ENCODE results near the gene CCNE1.

- TF ChIP-seq SIN3A (IDR thresholded peaks at IDR 0.05; ENCODE audit: borderline replicate concordance, insufficient read depth, low read length) = no peak
- TF ChIP-seq REST (IDR thresholded peaks at IDR 0.05; ENCODE audit: insufficient read depth in 1 of 2, low read depth in 2 of 2, low read length in 2 of 2) = no peak
These were observed 23.4 kb downstream of the CCNE1 start for GRCh38 chr19:29834991-29835846.

All from PFSK-1 (cell line).